Iris pigment epithelial cell (primary cell): ENCODE measurements around the gene FCRL1.

Experiments used
- DNase-seq: peaks from one replicate; pipeline ENCODE4 v3.0.0-alpha.2; 2011; ENCODE audit warnings: low read depth

The FCRL1 gene

DNA sequence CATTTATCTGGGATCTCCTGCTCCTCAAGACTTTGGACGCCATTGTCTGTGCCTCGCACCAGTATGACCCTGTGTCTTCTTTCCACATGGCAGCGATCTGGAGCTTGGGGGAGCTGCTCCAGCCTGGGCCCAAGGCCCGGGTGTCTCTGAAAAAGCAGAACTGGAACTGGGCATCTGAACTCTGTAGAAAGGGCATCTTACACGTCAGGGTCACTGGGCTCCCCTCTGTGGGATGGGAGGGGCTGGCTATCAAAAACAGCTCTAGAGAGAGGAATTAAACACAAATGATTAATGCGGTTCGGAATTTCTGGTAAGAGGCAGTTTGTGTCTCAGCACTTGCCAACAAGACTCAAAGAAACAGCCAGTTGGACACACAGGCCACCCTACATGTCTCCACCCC lies 16.1 kb downstream of the FCRL1 start:
- no peak for DNase-seq

DNA sequence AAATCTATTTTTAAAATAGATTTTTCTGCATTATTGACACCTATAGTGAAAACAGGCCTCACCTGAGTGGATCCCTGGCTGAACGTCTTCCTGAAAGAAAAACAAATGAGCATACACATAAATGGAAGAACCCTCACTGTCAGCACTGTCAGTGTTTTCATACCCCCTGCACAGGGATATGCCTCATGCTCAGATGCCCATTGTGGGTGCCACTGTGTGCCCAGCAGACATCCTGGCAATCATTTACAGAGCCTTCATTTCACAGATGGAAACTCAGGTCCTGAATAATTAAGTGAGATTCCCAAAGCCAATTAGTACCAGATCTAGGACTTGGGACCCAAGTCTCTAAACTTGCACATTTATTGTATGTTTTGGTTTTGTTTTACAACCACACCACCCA lies 19.9 kb downstream of the FCRL1 start:
- DNase-seq: no peak

DNA sequence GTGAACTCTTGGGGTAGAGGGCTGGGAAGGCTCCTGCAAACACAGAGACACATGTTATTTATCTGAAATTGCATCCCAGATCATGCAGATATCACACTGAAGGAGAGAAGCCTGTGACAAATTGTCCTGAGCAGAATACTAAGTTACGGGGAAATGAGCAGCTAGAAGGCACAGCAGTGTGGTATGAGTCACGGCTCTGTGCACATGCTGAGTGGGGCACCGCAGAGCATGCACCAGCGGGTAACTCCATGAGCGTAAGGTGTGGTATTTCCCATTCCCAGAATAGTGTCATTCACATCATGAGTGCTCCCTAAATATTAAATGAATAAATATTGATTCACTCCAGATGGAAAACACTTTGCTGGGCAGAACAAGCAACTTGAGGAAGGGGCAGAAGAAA lies 21.7 kb downstream of the FCRL1 start:
- no peak for DNase-seq

DNA sequence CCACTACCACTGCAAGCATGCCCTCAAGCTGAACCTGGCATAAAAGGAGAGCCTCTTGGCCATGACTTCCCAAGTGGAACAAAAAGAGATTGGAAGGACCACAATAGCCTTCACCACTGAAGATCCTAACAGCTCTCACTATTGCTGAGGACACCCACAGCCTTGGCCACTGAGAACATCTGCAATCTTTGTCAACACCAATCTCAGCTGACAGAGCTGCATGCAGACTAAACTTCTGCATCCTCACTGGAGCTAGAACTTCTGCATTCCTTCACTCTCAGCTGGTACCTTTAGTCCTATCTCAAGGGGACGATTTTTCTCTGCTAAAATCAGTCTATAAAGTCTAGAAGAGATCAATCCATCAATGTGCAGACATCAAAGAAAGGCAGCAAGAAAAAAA lies 34.7 kb downstream of the FCRL1 start:
- DNase-seq: no peak

DNA sequence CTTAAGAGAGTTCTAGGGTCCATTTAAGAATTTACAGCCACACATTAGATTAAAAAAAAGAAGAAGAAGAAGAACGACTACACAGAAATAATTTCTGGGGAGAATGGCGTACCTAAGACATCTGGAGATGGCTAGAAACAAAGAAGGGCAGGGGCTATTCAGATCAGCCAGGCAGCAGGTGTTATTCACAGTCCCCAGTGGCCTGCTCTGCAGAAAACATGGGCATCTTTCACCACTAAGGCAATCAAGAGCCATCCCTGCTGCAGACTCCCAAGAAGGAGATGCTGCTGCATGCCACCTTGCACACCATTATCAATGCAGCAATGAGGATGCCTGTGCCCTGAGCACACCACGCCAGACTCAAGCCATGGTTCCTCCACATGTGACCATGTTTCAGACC lies 35.1 kb downstream of the FCRL1 start:
- no peak for DNase-seq

DNA sequence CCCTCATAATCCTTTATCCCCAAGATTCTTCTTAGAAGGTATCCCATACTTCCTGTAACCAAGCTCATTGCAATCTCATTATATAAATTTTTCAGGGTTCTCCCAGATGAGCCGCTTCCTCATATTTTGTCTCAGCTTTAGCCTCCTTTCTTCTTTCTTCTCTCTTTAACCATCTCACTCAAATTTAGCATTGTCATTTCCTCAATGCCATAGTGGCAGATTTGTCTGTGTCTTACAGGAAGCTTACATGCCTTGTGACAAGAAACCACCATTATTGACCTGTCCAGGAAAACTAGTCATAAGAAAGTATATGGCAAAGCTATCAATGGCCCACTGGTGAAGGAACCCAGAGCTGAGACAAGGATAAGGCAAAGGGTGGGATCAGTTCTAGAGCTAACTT lies 37.0 kb downstream of the FCRL1 start:
- DNase-seq: no peak

DNA sequence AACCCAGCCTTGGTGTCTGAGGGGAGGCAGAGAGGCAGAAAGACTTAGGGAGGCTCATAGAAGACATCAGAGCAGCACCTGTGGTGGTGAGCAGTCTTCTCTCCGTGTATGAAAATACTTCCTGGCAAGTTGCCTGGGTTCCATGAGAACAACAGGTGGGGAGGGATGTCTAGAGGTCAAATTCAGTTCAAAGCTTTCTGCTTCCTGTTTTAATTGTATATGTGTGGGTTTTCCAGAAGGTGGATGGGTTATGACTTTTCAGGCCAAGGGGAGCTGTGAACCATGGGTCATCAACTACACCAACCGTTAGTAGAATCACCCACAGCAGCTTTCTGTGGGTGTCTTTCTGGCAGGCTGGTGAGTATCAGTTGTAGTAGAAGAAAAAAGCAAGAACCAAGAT lies 38.9 kb downstream of the FCRL1 start:
- no peak for DNase-seq

DNA sequence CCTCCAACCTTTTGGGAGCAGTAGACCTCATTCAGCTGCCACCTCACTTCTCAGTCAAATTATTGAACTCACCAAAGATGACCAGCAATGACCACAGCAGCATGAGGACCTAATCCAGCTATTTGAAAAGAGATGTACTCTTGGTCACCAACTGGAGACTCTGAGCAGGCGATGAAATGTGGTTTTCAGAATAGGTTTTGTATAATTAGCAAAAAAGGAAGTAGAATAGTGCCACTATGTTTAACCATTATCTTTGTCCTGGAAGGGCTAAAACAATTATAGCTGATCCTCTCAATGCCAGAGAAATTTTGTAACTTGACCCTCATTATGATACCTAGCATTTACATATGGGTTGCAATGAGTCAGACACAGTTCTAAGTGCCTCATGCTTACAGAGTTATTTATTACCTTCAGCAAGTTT lies 42.9 kb downstream of the FCRL1 start, which contains the start of gene FCRL2:
FCRL2 (minus strand) TSS at position 162 of the 421 bp plus-strand sequence; CDS start at position 103, 59 bp downstream.
- DNase-seq: no peak

DNA sequence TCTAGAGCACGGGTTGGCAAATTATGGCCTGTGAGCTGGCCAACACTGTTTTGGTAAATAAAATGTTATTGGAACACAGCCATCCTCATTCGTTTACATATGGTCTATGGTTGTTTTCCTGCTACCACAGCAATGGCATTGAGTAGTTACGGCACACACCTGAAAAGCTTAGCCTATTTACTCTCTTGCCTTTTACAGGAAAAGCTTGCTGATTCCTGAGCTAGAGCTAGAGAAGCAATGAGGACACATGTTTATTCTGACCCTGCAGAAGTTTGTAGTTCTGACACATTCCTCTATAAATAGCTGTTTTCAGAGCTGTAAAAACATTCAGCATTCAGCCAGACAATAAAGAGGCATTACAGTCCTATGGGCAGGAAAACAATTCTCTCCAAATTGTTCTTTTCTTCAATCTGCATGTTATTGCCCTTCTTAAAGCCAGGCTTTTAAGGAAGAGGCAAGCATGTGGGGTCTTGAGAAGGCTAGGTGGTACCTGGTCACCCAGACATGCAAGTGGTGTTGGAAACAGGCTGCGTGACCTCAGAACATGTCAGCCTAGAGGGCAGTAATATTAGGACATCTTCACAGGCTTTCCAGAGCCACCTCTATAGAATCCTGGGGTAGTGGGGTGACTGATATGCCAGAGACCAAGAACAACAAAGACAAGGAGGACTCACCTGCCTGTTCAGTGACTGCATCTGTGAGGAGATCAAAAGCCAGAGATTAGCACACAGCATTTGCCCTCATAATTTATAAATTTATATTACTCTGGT lies 44.6 kb downstream of the FCRL1 start:
- no peak for DNase-seq

DNA sequence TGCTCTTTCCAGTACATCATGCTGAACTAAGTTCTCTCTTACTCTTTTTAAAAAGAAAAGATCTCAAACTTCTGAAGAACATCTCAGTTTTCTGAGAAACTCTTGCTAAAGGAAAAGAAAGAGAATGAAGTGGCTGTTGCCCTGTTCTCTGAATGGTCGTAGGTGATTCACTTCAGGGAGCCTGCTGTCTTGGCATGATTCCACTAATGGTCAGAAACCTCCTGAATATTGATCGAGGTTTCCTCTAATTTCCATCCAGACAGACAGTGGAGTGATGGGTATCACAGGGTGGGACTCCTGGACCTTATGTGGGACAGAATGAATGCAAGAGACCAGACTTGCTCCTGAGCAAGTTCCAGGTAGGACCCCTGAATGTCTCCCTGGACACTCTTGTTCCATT lies 45.5 kb downstream of the FCRL1 start:
- no peak for DNase-seq

DNA sequence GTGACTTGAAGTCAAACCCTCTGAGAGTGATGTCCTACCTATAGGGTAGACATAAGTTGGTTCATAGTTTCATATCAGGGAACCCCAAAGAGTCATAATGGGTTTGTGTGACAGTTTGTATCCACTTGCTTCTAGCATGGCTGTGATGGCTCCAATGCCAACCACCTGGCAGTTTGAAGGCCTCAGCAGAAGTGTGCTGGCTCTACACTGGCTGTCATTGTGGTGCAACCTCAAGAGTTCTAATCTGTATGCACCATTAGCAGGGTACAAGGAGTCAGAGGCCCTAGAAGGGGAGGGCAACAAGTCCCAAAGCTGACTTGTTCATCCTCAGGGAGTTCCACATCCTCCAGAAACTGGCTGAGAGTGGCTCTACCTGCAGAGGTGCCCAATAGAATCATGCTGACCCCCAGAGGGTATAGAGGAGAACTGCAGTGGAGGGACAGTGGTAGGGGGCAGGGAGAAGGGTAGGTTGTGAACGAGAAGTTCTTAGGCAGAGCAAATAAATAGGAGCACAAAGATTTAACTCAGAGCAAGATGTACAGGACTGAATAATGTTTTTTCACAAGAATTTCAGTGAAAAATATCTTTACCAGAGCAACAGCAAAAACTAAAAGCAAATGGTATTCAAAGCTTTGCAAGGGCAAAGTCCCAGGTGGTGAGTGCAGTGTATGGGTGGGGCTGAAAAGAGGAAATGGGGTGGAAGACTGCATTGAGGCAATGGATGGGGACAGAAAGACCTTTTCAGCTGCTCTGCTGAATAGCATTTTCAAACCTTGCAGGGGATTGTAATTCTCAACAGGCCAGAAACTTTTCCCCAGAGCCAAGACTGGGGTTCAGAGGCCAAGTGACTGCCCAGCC lies 46.2 kb downstream of the FCRL1 start:
- no peak for DNase-seq

DNA sequence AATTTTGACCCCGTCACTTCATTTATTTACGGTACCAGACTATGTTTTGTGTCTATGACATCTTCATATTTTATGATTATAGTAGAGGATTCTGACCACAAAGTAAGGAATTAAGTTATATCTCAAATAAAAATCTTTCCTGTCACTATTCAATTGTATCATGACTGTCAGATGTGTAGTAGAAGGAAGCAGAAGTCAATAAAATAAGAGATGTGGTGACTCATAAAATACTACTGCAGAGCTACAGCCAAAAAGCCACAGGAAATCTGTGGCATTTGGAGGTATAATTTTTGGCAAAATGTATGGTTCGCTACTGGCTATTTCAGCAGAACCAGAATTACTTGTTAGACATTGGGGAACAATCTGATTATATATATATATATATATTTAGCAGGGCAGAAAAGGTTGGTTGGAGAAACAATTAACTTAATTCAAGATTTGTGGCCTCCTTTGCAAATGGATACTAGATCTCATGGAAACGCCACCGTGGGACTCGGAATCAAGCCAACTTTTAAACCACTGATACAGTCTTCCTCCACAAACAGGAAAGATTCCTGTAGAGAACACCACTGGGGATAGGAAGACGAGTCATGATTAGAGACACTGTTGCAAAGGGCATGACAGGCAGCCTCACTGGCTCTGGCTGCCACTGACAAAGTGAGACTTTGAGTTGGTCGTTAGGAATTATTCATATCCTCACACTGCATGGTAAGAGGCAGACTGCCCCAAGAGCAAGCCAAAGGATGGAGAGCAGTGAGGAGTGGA lies 48.1 kb downstream of the FCRL1 start:
- no peak for DNase-seq

DNA sequence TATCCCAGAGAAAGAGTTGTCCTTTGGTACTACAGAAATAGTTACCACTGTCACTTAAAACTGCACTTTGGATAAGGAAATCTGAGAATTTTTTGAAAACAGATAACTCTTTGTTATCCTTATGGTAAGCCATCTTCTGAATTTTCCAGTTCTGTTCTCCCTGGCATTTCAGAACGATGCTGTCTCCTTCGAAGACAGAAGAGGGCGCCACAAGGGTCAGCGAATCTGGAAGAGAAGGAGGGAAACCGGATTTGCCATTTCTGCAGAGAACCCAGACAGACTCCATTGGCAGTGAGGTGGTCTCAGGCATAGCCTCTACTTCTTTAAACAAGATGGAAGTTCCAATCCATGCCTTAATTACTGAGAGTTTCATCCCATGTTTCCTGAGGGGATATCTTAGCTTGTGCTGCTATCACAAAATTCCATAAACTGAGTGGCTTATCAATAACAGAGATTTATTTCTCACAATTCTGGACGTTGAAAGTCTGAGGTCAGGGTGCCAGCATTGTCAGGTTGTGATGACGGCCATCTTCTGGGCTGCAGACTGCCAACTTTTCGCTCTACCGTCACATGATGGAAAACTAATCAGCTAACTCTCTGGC lies 49.4 kb downstream of the FCRL1 start:
- DNase-seq: no peak

DNA sequence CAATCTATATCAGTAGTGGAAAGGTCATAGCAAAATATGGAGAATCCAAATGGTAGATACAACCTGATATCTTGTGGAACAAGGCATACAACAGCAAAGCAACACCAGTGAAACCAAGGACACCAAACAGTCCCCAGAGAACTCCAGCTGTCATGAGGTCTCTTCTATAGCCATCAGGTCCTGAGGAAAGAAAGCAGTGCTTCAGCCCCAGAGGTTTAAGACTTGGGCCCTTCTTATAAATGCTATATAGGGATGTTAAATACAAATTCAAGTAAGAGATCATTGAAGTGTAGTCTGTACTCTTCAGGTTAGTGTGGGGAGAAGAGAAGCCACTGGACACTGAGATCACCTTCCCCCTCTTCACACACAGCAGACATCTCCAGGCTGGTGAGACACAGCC lies 53.1 kb downstream of the FCRL1 start:
- no peak for DNase-seq

DNA sequence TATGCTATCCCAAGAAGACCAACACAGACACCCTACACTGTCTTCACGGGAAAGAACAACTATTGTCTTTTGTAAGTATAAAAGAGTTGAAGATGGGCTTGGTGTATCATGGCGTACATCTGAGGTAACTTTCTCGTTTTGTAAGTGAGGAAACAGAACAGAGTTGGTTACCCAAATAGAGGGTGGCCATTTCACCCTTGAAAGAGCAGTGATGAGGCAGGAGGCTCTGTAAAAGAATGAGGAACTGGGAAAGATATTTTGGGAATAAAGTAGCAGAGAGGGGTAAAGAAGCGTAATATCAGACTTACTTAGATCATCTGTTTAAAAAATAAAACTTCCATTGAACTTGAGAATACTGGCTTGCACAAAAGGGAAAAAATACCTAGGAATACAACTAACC lies 61.9 kb downstream of the FCRL1 start:
- no peak for DNase-seq

DNA sequence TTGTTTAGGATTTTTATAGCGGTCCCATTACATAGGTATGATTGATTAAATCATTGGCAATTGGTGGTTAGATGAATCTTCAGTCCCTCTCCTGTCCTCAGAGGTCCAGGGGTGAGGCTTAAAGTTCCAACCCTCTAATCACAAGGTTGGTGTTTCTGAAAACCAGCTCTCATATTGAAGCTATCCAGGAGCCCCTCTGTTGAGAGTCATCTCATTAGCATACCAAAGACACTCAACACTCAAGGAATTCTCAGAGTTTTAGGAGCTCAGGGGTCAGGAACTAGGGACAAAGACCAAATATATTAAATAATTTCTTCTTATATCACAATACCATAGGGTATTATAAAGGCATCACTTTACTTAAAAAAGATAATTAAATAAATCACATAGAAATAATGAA lies 66.3 kb downstream of the FCRL1 start:
- no peak for DNase-seq

DNA sequence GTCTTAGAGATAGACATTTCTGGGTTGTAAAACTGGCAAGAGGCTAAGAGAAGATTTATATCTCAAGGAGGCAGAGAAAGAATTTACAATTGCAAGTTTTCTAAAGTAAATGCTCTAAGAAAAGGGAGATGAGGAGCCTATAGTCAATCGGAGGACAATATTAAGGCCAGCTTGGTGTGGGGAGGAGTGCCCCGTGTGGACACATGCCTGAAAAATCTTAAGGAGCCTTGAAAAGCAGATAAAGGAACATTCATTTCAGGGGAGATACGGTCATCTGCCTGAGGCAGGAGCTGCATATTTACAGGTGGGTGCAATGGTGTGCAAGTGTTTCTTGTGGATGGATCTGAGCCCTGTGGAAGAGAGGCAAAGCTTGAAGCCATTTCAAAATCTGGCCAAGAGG lies 68.6 kb downstream of the FCRL1 start:
- DNase-seq: no peak

DNA sequence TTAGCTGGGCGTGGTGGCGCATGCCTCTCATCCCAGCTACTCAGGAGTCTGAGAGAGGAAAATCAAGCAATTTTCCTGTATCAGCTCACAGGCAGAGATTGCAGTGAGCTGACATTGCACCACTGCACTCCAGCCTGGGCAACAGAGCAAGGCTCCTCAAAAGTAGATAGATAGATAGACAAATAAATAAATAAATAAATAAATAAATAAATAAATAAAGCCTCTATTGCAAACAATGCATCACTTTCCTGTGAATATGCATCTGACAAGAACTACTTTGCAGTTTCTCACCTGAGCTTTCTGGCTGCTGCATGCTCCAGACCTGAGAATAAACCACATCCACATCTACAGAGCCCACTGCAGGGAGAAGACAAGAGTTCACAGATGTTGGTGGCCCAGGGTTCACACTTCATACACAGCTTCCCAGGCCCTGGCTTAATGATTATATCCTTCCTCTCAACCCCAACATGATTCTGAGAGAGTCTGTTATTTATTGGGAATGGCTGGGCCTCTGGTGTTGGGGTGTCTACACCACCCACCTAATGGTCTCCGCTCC lies 71.6 kb downstream of the FCRL1 start:
- DNase-seq: no peak
